Activated naive CD4-positive, alpha-beta T cell treated with anti-CD3 and anti-CD28 coated beads, Interleukin-2, amount 10 ng/mL, durations not matched to agents 7 days and 5 days (primary cell): ENCODE data around the gene MMEL1.
A peak's percentile ranks its signal among the peaks of the same experiment; 100 is the strongest.

ENCODE experiments used
- CTCF ChIA-PET: fragments of 350-600 bp; sonication (Branson Sonifier 250); formaldehyde crosslinking; loops from one replicate; lab custom pipeline; 2021; ENCODE audit warnings: antibody characterized with exemption; lab: Charles Lee
- DNase-seq: peaks from one replicate; pipeline ENCODE4 v3.0.0-alpha.2; 2020
- H3K27ac Mint-ChIP-seq: one replicate; pipeline ENCODE4 v1.8.0; 2021; ENCODE audit warnings: mild to moderate bottlenecking, moderate library complexity, mixed read lengths
- H3K27me3 Mint-ChIP-seq: one replicate; pipeline ENCODE4 v1.8.0; 2021; ENCODE audit warnings: mild to moderate bottlenecking, mixed read lengths
- H3K36me3 Mint-ChIP-seq: one replicate; pipeline ENCODE4 v1.8.0; 2021; ENCODE audit warnings: mixed read lengths
- H3K4me1 Mint-ChIP-seq: one replicate; pipeline ENCODE4 v1.8.0; 2021; ENCODE audit warnings: mixed read lengths
- H3K4me3 Mint-ChIP-seq: one replicate; pipeline ENCODE4 v1.8.0; 2021; ENCODE audit warnings: mild to moderate bottlenecking, moderate library complexity, mixed read lengths
- H3K9me3 Mint-ChIP-seq: one replicate; pipeline ENCODE4 v1.8.0; 2021; ENCODE audit warnings: mixed read lengths

Gene MMEL1

GRCh38 chr1:2545754-2546514 is 86.9 kb downstream of the MMEL1 start:
- no peaks in the 10 kb centered on the region for H3K36me3 Mint-ChIP-seq
- H3K9me3 Mint-ChIP-seq = no peaks in the 10 kb centered on the region
- CTCF ChIA-PET = interaction anchor here (0.6 to 1.7 kb wide), 5 partner anchors 10 to 1243 kb away, joined by 3 to 11 read pairs (median 4); partner anchors contain the start of genes FAAP20 and TNFRSF14
- peak overlapping the region; percentile 97 for H3K27ac Mint-ChIP-seq
- peaks cover 30% of the 10 kb centered on the region for H3K4me1 Mint-ChIP-seq
- peak overlapping the region; percentile 95 for H3K4me3 Mint-ChIP-seq
- H3K27me3 Mint-ChIP-seq = peaks cover 41% of the 10 kb centered on the region
- peak; percentile 93 for DNase-seq

GRCh38 chr1:2544875-2545640 is 87.8 kb downstream of the MMEL1 start:
- peak overlapping the region; percentile 80 for H3K27ac Mint-ChIP-seq
- CTCF ChIA-PET = interaction anchor here (0.6 to 1.6 kb wide), 3 partner anchors 11 to 1244 kb away, joined by 3 to 4 read pairs (median 3); partner anchors contain the start of gene TNFRSF14
- no peaks in the 10 kb centered on the region for H3K36me3 Mint-ChIP-seq
- peaks cover 26% of the 10 kb centered on the region for H3K4me1 Mint-ChIP-seq
- DNase-seq = no peak
- H3K4me3 Mint-ChIP-seq = peak overlapping the region; percentile 15
- H3K27me3 Mint-ChIP-seq = peaks cover 50% of the 10 kb centered on the region
- no peaks in the 10 kb centered on the region for H3K9me3 Mint-ChIP-seq

- H3K27ac Mint-ChIP-seq = no peak overlapping the region
- H3K27me3 Mint-ChIP-seq = peaks cover 54% of the 10 kb centered on the region
- no peaks in the 10 kb centered on the region for H3K36me3 Mint-ChIP-seq
- CTCF ChIA-PET = no interaction called here
- no peaks in the 10 kb centered on the region for H3K9me3 Mint-ChIP-seq
- H3K4me3 Mint-ChIP-seq = no peak overlapping the region
- DNase-seq = no peak
- H3K4me1 Mint-ChIP-seq = peaks cover 21% of the 10 kb centered on the region
Observed at GRCh38 chr1:2544093-2544874, 88.5 kb downstream of the MMEL1 start.

GRCh38 chr1:2543543-2544092 is 89.2 kb downstream of the MMEL1 start:
- DNase-seq = peak; percentile 53
- Mint-ChIP-seq H3K4me3 (no peak overlapping the region), H3K27ac (no peak overlapping the region), H3K27me3 (peaks cover 61% of the 10 kb centered on the region), H3K4me1 (peaks cover 14% of the 10 kb centered on the region), H3K36me3 (no peaks in the 10 kb centered on the region), H3K9me3 (no peaks in the 10 kb centered on the region)
- CTCF ChIA-PET = no interaction called here

DNA sequence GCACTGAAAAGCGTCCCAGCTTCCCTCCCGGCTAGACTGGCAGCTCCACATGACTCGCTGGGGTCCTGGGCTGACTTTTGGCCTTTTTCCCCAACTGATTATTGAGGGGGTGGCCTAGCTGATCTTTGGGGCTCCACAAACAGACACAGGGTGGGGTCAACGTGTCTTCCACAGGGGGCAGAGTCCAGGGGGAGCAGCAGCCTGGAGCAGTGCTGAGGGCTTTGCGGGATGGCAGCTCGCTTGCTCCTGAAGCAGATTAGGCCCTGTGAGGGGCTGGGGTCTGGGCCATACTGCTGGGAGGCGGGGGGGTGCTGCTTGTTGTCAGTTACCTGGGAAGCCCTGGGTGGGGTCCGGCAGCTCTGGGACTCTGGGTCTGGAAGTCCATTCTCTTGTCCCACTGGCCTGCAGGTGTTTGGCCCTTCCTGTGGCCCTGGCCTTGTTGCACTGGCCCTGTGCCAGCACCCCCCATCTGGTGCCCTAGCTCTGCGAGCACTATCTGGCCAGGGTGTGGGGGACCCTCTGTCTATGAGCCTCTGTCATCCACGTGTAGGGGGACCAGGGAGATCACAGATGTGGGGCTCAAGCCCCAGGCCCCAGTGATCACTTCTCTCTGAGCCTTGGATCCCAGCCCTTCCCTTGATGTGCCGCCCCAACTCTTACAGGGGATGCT is 90.4 kb downstream of the MMEL1 start:
- peaks cover 74% of the 10 kb centered on the region for H3K27me3 Mint-ChIP-seq

DNA sequence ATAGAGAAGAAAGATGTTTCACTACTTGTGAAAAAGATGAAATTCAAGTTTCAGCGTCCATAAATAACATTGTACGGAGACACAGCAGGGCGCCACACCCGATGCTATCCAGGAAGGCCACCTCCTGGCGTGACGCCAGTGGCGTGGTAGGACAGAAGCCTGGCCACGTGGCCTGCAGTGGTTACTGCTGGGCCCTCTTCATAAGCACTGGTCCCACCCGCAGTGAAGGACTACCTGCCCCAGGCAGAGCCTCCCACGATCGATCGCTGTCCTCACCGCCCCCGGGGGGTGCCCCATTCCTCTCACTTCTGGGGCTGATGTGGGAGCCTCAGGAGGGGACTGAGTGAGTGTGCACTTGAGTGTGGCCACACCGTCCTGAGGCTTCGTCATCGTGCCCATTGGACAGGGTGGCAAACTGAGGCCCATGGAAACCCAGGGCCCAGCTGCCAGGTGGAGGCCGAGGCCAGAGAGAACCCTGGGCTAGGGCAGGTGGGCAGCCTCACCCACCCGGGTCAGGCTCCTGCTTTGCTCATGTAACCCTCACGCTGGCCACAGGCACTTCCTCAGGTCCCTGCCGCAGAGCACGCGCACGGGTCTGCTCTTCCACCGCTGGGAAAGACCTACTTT is 91.1 kb downstream of the MMEL1 start:
- H3K27me3 Mint-ChIP-seq = peaks cover 80% of the 10 kb centered on the region
- CTCF ChIA-PET = no interaction called here
- no peak for DNase-seq
- H3K27ac Mint-ChIP-seq = no peak overlapping the region
- H3K36me3 Mint-ChIP-seq = no peaks in the 10 kb centered on the region
- H3K4me3 Mint-ChIP-seq = no peak overlapping the region
- no peaks in the 10 kb centered on the region for H3K9me3 Mint-ChIP-seq
- H3K4me1 Mint-ChIP-seq = peaks cover 6% of the 10 kb centered on the region

More for the DNA sequence above, 90.4 kb downstream of the MMEL1 start:
- Mint-ChIP-seq H3K4me1 (peaks cover 8% of the 10 kb centered on the region), H3K4me3 (no peak overlapping the region), H3K36me3 (no peaks in the 10 kb centered on the region), H3K9me3 (no peaks in the 10 kb centered on the region), H3K27ac (no peak overlapping the region)
- CTCF ChIA-PET = no interaction called here
- no peak for DNase-seq

- no peak for DNase-seq
Observed at GRCh38 chr1:2540816-2541492, 91.9 kb downstream of the MMEL1 start.

More at GRCh38 chr1:2540816-2541492, 91.9 kb downstream of the MMEL1 start:
- H3K4me1 Mint-ChIP-seq = peaks cover 6% of the 10 kb centered on the region
- peaks cover 88% of the 10 kb centered on the region for H3K27me3 Mint-ChIP-seq
- CTCF ChIA-PET = no interaction called here
- H3K4me3 Mint-ChIP-seq = no peak overlapping the region
- H3K36me3 Mint-ChIP-seq = no peaks in the 10 kb centered on the region
- no peaks in the 10 kb centered on the region for H3K9me3 Mint-ChIP-seq
- no peak overlapping the region for H3K27ac Mint-ChIP-seq
